ENCODE measurements around the gene SNX1. TPM values are rescaled to one million over a fixed set of nuclear protein-coding genes. Genes with fewer than 3 reads are reported as not detected.
"Not testable (repeated sequence)": the region's sequence is repeated elsewhere in the genome, so short reads cannot be mapped to it uniquely, and the experiment has no call there.

SNX1 gene
- total RNA-seq, 2 donors from 2014 or later: 114 to 130 TPM

- DNase-seq (ENCODE audit: low spot score): no peak
- intact Hi-C loops (cut with DNase I): no loop called here
Observed at GRCh38 chr15:64070965-64071851, 24.6 kb upstream of the SNX1 start.

- DNase-seq (ENCODE audit: low spot score): no peak
- intact Hi-C loops (cut with DNase I): loop anchor here in 1 of 2 donors (2.0 kb wide), 1 partner anchor 43 kb away; no protein-coding TSS in a partner anchor
Observed at GRCh38 chr15:64071931-64072765, 23.6 kb upstream of the SNX1 start.

GRCh38 chr15:64072812-64073211 lies 23.0 kb upstream of the SNX1 start:
- DNase-seq (ENCODE audit: low spot score): no peak
- intact Hi-C loops (cut with DNase I): loop anchor here in 1 of 2 donors (2.0 kb wide), 1 partner anchor 42 kb away; no protein-coding TSS in a partner anchor

GRCh38 chr15:64073496-64073895 lies 22.3 kb upstream of the SNX1 start:
- intact Hi-C loops (cut with DNase I): loop anchor here in 1 of 2 donors (2.0 kb wide), 1 partner anchor 41 kb away; no protein-coding TSS in a partner anchor
- not testable (repeated sequence) for DNase-seq (ENCODE audit: low spot score)

GRCh38 chr15:64082757-64083156 lies 13.0 kb upstream of the SNX1 start:
- no peak for DNase-seq (ENCODE audit: low spot score)
- intact Hi-C loops (cut with DNase I): no loop called here

- intact Hi-C loops (cut with DNase I): no loop called here
- DNase-seq (ENCODE audit: low spot score): no peak
Observed at GRCh38 chr15:64089543-64090280, 6.1 kb upstream of the SNX1 start.

GRCh38 chr15:64090527-64090926 lies 5.3 kb upstream of the SNX1 start:
- DNase-seq (ENCODE audit: low spot score): no peak
- intact Hi-C loops (cut with DNase I): no loop called here

- intact Hi-C loops (cut with DNase I): no loop called here
- no peak for DNase-seq (ENCODE audit: low spot score)
Observed at GRCh38 chr15:64092075-64092820, 3.5 kb upstream of the SNX1 start.

GRCh38 chr15:64092864-64093626 lies 2.7 kb upstream of the SNX1 start:
- intact Hi-C loops (cut with DNase I): no loop called here
- DNase-seq (ENCODE audit: low spot score): no peak

GRCh38 chr15:64093627-64094417 lies 2.0 kb upstream of the SNX1 start, which contains the start of gene CIAO2A:
CIAO2A (minus strand) TSS chr15:64093838; CDS start chr15:64093768, 70 bp downstream.
- peak; percentile 97 for DNase-seq (ENCODE audit: low spot score)
- intact Hi-C loops (cut with DNase I): no loop called here

- intact Hi-C loops (cut with DNase I): no loop called here
- DNase-seq (ENCODE audit: low spot score): no peak
Observed at GRCh38 chr15:64095431-64095794, 369 bp upstream of the SNX1 start.

- intact Hi-C loops (cut with DNase I): no loop called here
- no peak for DNase-seq (ENCODE audit: low spot score)
Observed at GRCh38 chr15:64096668-64097384, 1.0 kb downstream of the SNX1 start.

- intact Hi-C loops (cut with DNase I): no loop called here
- DNase-seq (ENCODE audit: low spot score): no peak
Observed at GRCh38 chr15:64099379-64099778, 3.6 kb downstream of the SNX1 start.

GRCh38 chr15:64100958-64101357 lies 5.2 kb downstream of the SNX1 start:
- intact Hi-C loops (cut with DNase I): no loop called here
- no peak for DNase-seq (ENCODE audit: low spot score)

GRCh38 chr15:64102497-64102896 lies 6.7 kb downstream of the SNX1 start:
- no peak for DNase-seq (ENCODE audit: low spot score)
- intact Hi-C loops (cut with DNase I): no loop called here

GRCh38 chr15:64105113-64105704 lies 9.4 kb downstream of the SNX1 start:
- intact Hi-C loops (cut with DNase I): no loop called here
- DNase-seq (ENCODE audit: low spot score): no peak

Measured in posterior vena cava (tissue), 2 donors.